H1 (cell line): ENCODE measurements around the gene PLBD2. TPM values are rescaled to one million over a fixed set of nuclear protein-coding genes. Genes with fewer than 3 reads are reported as not detected.
A peak's percentile ranks its signal among the peaks of the same experiment; 100 is the strongest.

ENCODE experiments used
- CTCF ChIA-PET: fragments of 300-600 bp; sonication (Branson Sonifier 250); formaldehyde crosslinking; loops from one replicate; lab custom pipeline; 2021; ENCODE audit not compliant: partially characterized antibody; lab: Charles Lee
- POLR2A ChIA-PET: fragments of 300-600 bp; sonication (Branson Sonifier 250); formaldehyde crosslinking; loops from one replicate; lab custom pipeline; 2021; ENCODE audit warnings: inconsistent platforms; ENCODE audit not compliant: partially characterized antibody; lab: Charles Lee
- DNase-seq, 2 experiments: peaks; one replicate each; pipeline versions ENCODE4 v3.0.0 to v3.0.0-alpha.2; 2010 to 2022; ENCODE audit warnings: low spot score in 2 of 2, low read depth in 1 of 2, mixed read lengths in 1 of 2
- FAIRE-seq: peaks from 2 replicates; lab custom pipeline; 2011; peaks lifted over from hg19 to GRCh38; lab: Jason Lieb, UNC
- H2AFZ ChIP-seq: 2 replicates; pipeline ENCODE4 v1.8.1; 2012; ENCODE audit warnings: low read length, inconsistent platforms
- H2AK5ac ChIP-seq: 2 replicates; pipeline ENCODE4 v1.6.1; 2013; ENCODE audit warnings: low read depth, low read length
- H2BK120ac ChIP-seq: replicated peaks from 2 replicates; pipeline ENCODE3; 2013; ENCODE audit warnings: low read depth, low read length, inconsistent platforms
- H2BK12ac ChIP-seq: 2 replicates; pipeline ENCODE4 v1.6.1; 2013; ENCODE audit warnings: low read depth, low read length
- H2BK15ac ChIP-seq: 2 replicates; pipeline ENCODE4 v1.6.1; 2013; ENCODE audit warnings: low read length
- H2BK20ac ChIP-seq: 2 replicates; pipeline ENCODE4 v1.6.1; 2013; ENCODE audit warnings: low read length
- H2BK5ac ChIP-seq: 2 replicates; pipeline ENCODE4 v1.6.1; 2013; ENCODE audit warnings: low read depth, low read length
- H3K14ac ChIP-seq: 2 replicates; pipeline ENCODE4 v1.6.1; 2013; ENCODE audit warnings: inconsistent platforms; ENCODE audit not compliant: insufficient read length
- H3K18ac ChIP-seq: 2 replicates; pipeline ENCODE4 v1.6.1; 2013; ENCODE audit warnings: low read length; ENCODE audit errors: extremely low read depth
- H3K23ac ChIP-seq: 2 replicates; pipeline ENCODE4 v1.6.1; 2013; ENCODE audit warnings: inconsistent platforms; ENCODE audit not compliant: insufficient read length
- H3K23me2 ChIP-seq: 2 replicates; pipeline ENCODE4 v1.6.1; 2013; ENCODE audit warnings: low read depth, low read length
- H3K27ac ChIP-seq: 2 replicates; pipeline ENCODE4 v1.6.1; 2011; ENCODE audit warnings: low read depth, low read length, inconsistent platforms
- H3K27me3 ChIP-seq, 4 experiments: replicated peaks in 1 of 4; 1 replicate in 1 of 4; 2 replicates in 3 of 4; pipeline versions ENCODE4 v1.6.1 to v1.8.1; 2011 to 2013; ENCODE audit warnings: low read length in 3 of 4, mild to moderate bottlenecking in 3 of 4, inconsistent platforms in 2 of 4, mixed read lengths in 2 of 4, moderate library complexity in 1 of 4; ENCODE audit not compliant: control insufficient read depth in 3 of 4, insufficient read depth in 3 of 4; ENCODE audit errors: extremely low read depth in 1 of 4
- H3K36me3 ChIP-seq, 4 experiments: 2 replicates each; pipeline versions ENCODE4 v1.6.1 to v1.8.1; 2011 to 2013; ENCODE audit warnings: mild to moderate bottlenecking in 4 of 4, low read length in 3 of 4, moderate library complexity in 2 of 4, control low read depth in 1 of 4, inconsistent platforms in 1 of 4; ENCODE audit not compliant: insufficient read depth in 4 of 4, control insufficient read depth in 2 of 4
- H3K4ac ChIP-seq: replicated peaks from 2 replicates; pipeline ENCODE3; 2013; ENCODE audit warnings: low read length, low read depth, mixed read lengths, inconsistent platforms; ENCODE audit not compliant: insufficient read length
- H3K4me1 ChIP-seq, 4 experiments: replicated peaks in 1 of 4; 1 replicate in 1 of 4; 2 replicates in 3 of 4; pipeline versions ENCODE4 v1.6.1 to v1.8.1; 2011 to 2013; ENCODE audit warnings: low read length in 3 of 4, inconsistent platforms in 2 of 4, mixed read lengths in 1 of 4; ENCODE audit not compliant: insufficient read depth in 4 of 4, control insufficient read depth in 3 of 4
- H3K4me2 ChIP-seq, 2 experiments: 2 replicates each; pipeline versions ENCODE4 v1.6.1 to v1.8.1; 2011 to 2013; ENCODE audit warnings: low read depth in 2 of 2, low read length in 2 of 2, control low read depth in 1 of 2, inconsistent platforms in 1 of 2, mild to moderate bottlenecking in 1 of 2; ENCODE audit not compliant: insufficient read depth in 1 of 2
- H3K4me3 ChIP-seq, 4 experiments: fragments of 200-600, 300-600 bp in 1 of 4; sonication (generic), shearing (Covaris generic), sonication (Bioruptor Twin) in 1 of 4; 2 replicates each; pipeline versions ENCODE4 v1.5.1 to v1.8.1; 2011 to 2016; ENCODE audit warnings: low read length in 4 of 4, low read depth in 3 of 4, control low read depth in 2 of 4, inconsistent platforms in 2 of 4, mild to moderate bottlenecking in 2 of 4, mixed read lengths in 1 of 4, moderate library complexity in 1 of 4; ENCODE audit not compliant: insufficient read depth in 2 of 4; ENCODE audit errors: extremely low read depth in 1 of 4
- H3K56ac ChIP-seq: replicated peaks from 2 replicates; pipeline ENCODE3; 2013; ENCODE audit warnings: low read depth, mild to moderate bottlenecking, mixed read lengths, low read length, inconsistent platforms; ENCODE audit not compliant: insufficient read length
- H3K79me1 ChIP-seq: 2 replicates; pipeline ENCODE4 v1.6.1; 2013; ENCODE audit warnings: low read depth, low read length, control low read depth
- H3K79me2 ChIP-seq, 2 experiments: 2 replicates each; pipeline versions ENCODE4 v1.6.1 to v1.8.1; 2012 to 2013; ENCODE audit warnings: low read length in 2 of 2, mild to moderate bottlenecking in 2 of 2, inconsistent platforms in 1 of 2; ENCODE audit not compliant: insufficient read depth in 2 of 2, control insufficient read depth in 1 of 2
- H3K9ac ChIP-seq, 4 experiments: replicated peaks in 1 of 4; 1 replicate in 1 of 4; 2 replicates in 3 of 4; pipeline versions ENCODE4 v1.6.1 to v1.8.1; 2011 to 2013; ENCODE audit warnings: low read depth in 3 of 4, low read length in 3 of 4, control low read depth in 2 of 4, mild to moderate bottlenecking in 2 of 4, moderate library complexity in 2 of 4, inconsistent platforms in 1 of 4; ENCODE audit errors: extremely low read depth in 1 of 4
- H3K9me3 ChIP-seq, 2 experiments: 2 replicates each; pipeline versions ENCODE4 v1.6.1 to v1.8.1; 2012 to 2013; ENCODE audit warnings: mild to moderate bottlenecking in 2 of 2, moderate library complexity in 2 of 2, control low read depth in 1 of 2, inconsistent platforms in 1 of 2, low read depth in 1 of 2, low read length in 1 of 2, mixed read lengths in 1 of 2; ENCODE audit not compliant: insufficient read depth in 2 of 2
- H4K20me1 ChIP-seq, 2 experiments: replicated peaks in 1 of 2; 2 replicates each; pipeline versions ENCODE3 to v1.8.1; 2011 to 2013; ENCODE audit warnings: inconsistent platforms in 2 of 2, low read length in 2 of 2, mild to moderate bottlenecking in 1 of 2; ENCODE audit not compliant: insufficient read depth in 2 of 2, control insufficient read depth in 1 of 2
- H4K5ac ChIP-seq: 2 replicates; pipeline ENCODE4 v1.6.1; 2013; ENCODE audit warnings: low read length, low read depth, mixed read lengths, inconsistent platforms; ENCODE audit not compliant: insufficient read length
- H4K8ac ChIP-seq: 2 replicates; pipeline ENCODE4 v1.8.0; 2013; ENCODE audit warnings: mild to moderate bottlenecking, moderate library complexity, low read length, inconsistent platforms; ENCODE audit not compliant: insufficient read depth; ENCODE audit errors: extremely low read depth
- H4K91ac ChIP-seq: replicated peaks from 2 replicates; pipeline ENCODE3; 2013; ENCODE audit warnings: low read length, mixed read lengths, inconsistent platforms; ENCODE audit not compliant: insufficient read length
- ATF2 ChIP-seq: IDR thresholded peaks from 2 replicates; pipeline ENCODE4 v1.6.1; 2012; ENCODE audit warnings: low read length, inconsistent platforms
- CBX5 ChIP-seq: fragments of 300-800, 300-1000 bp; sonication (generic); IDR thresholded peaks from 2 replicates; pipeline ENCODE4 v1.7.1; 2016; ENCODE audit warnings: antibody characterized with exemption, low read length, low read depth
- CREB1 ChIP-seq: IDR thresholded peaks from 2 replicates; pipeline ENCODE4 v1.6.1; 2012; ENCODE audit warnings: inconsistent platforms
- EGR1 ChIP-seq: IDR thresholded peaks from 2 replicates; pipeline ENCODE4 v1.6.1; 2011; ENCODE audit warnings: low read depth, low read length, borderline replicate concordance
- GTF2F1 ChIP-seq: IDR thresholded peaks from 2 replicates; pipeline ENCODE4 v1.6.1; 2012; ENCODE audit warnings: low read depth, low read length, improper control_type of control experiment, borderline replicate concordance
- HDAC6 ChIP-seq: IDR thresholded peaks from one replicate; pipeline ENCODE4 v1.7.1; 2012; ENCODE audit warnings: low read depth, mild to moderate bottlenecking, inconsistent platforms, low read length, moderate library complexity
- KDM5A ChIP-seq: fragments of 200-600 bp; IDR thresholded peaks from 2 replicates; pipeline ENCODE4 v1.7.1; 2012; ENCODE audit warnings: mild to moderate bottlenecking, low read length, inconsistent platforms, mixed read lengths
- MAFK ChIP-seq: IDR thresholded peaks from 2 replicates; pipeline ENCODE4 v1.6.1; 2012; ENCODE audit warnings: low read depth, mild to moderate bottlenecking, improper control_type of control experiment, low read length
- NRF1 ChIP-seq: IDR thresholded peaks from 2 replicates; pipeline ENCODE4 v1.6.1; 2011; ENCODE audit warnings: mild to moderate bottlenecking, low read depth, low read length, improper control_type of control experiment
- RXRA ChIP-seq: IDR thresholded peaks from 2 replicates; pipeline ENCODE4 v1.6.1; 2011; ENCODE audit warnings: low read depth, mild to moderate bottlenecking, low read length, moderate library complexity; ENCODE audit not compliant: insufficient read depth
- TAF7 ChIP-seq: optimal IDR thresholded peaks from 2 replicates; pipeline ENCODE3; 2011; ENCODE audit warnings: low read depth, mild to moderate bottlenecking, inconsistent platforms, low read length, moderate library complexity, borderline replicate concordance
- TCF12 ChIP-seq: IDR thresholded peaks from 2 replicates; pipeline ENCODE4 v1.6.1; 2011; ENCODE audit warnings: low read depth, mild to moderate bottlenecking, low read length
- WGBS, 2 experiments: shearing (Covaris generic) in 1 of 2; methylation state at CpG; one replicate each; pipeline versions ENCODE4 v1.1.6 to v1.1.7; 2013 to 2015; ENCODE audit warnings: low lambda C conversion rate in 2 of 2, mixed read lengths in 2 of 2, inconsistent platforms in 1 of 2, low coverage in 1 of 2, missing lambda C conversion rate in 1 of 2; ENCODE audit not compliant: insufficient replicate concordance in 2 of 2, insufficient coverage in 1 of 2, insufficient read length in 1 of 2; ENCODE audit errors: extremely low coverage in 1 of 2, missing lambda C conversion rate in 1 of 2; 5-methylcytosine and 5-hydroxymethylcytosine counted together
- polyA plus RNA-seq, 7 experiments: library from polyadenylated mRNA; depleted of rRNA in 3 of 7; stranded (reverse) in 5 of 7; unstranded in 2 of 7; fragments of >200 nt in 5 of 7; fragments of 200-250 nt in 2 of 7; gene quantifications; 1 replicate in 5 of 7; 2 replicates in 1 of 7; 4 replicates in 1 of 7; pipeline versions ENCODE4 v1.2.1 to v1.2.3, GENCODE V29; 2011 to 2013; ENCODE audit warnings: missing spikeins in 2 of 7, mixed read lengths in 2 of 7
- total RNA-seq: library from RNA; stranded (reverse); fragmentation: NEBNext Ultra II Directional; extraction: Animal tissue kit (Norgen Biotek cat#: 25700); gene quantifications from 2 replicates; pipeline ENCODE4 v1.2.1, GENCODE V29; 2021

The PLBD2 gene
- total and polyA plus RNA-seq, 2 of the 8 experiments (the other 6 are each of a cell fraction or from before 2014, with no cell fraction given): 16.8 to 33.5 TPM

GRCh38 chr12:113392988-113393579 is 34.7 kb downstream of the PLBD2 start:
- Histone ChIP-seq H3K9ac (no peak overlapping the region), H3K23me2 (peaks cover 12% of the 10 kb centered on the region; the same call in 1 of the 2 replicates), H4K20me1 (peaks cover 0 to 3% of the 10 kb centered on the region in 2 experiments), H3K56ac (no peak overlapping the region), H2BK12ac (no peak overlapping the region), H3K27ac (no peak overlapping the region), H4K91ac (no peak overlapping the region), H2BK5ac (no peak overlapping the region), H3K4ac (no peak overlapping the region), H4K8ac (no peak overlapping the region), H3K18ac (no peak overlapping the region), H3K9me3 (no peaks in the 10 kb centered on the region), H3K4me3 (no peak overlapping the region), H2AK5ac (no peak overlapping the region), H3K36me3 (peaks cover 0 to 2% (median under 1%) of the 10 kb centered on the region in 4 experiments; a peak in 4 of 8 replicates), H3K23ac (no peak overlapping the region), H3K79me1 (no peaks in the 10 kb centered on the region), H3K4me1 (0 out of 7 replicates have a peak, but pooled peaks cover 0 to 3% (median 0%) of the 10 kb centered on the region in 4 experiments), H4K5ac (no peak overlapping the region), H2BK20ac (no peak overlapping the region), H3K4me2 (no peak overlapping the region), H3K27me3 (no peaks in the 10 kb centered on the region), H3K14ac (no peak overlapping the region), H2AFZ (no peak overlapping the region), H3K79me2 (no peaks in the 10 kb centered on the region), H2BK15ac (no peak overlapping the region), H2BK120ac (no peak overlapping the region)
- peak; percentile 90 for FAIRE-seq
- ChIA-PET CTCF (interaction anchor here (0.8 to 1.1 kb wide), 4 partner anchors 9 to 148 kb away, joined by 3 read pairs; no protein-coding TSS in a partner anchor), POLR2A (interaction anchor here (1.1 to 1.2 kb wide), 2 partner anchors 15 to 64 kb away, joined by 3 to 4 read pairs; no protein-coding TSS in a partner anchor)
- peak; percentile 41 to 96 for DNase-seq
- WGBS, 2 experiments: 48% methylated on average over 17 of the region's 17 CpGs; no CpG with 5 or more reads in 1 of the 2 experiments
- TF ChIP-seq RXRA: no peak
- no peak for TF ChIP-seq GTF2F1
- TF ChIP-seq EGR1: no peak
- no peak for TF ChIP-seq MAFK
- no peak for TF ChIP-seq TCF12
- peak; percentile 34; the same call in 1 of the 2 replicates for TF ChIP-seq CREB1
- TF ChIP-seq TAF7: no peak
- no peak for TF ChIP-seq NRF1
- no peak for TF ChIP-seq ATF2
- no peak for TF ChIP-seq HDAC6
- TF ChIP-seq CBX5: no peak
- no peak for TF ChIP-seq KDM5A
